HepG2 (cell line): Measurements from ENCODE around the gene DTNB. TPM values are rescaled to one million over a fixed set of nuclear protein-coding genes. Genes with fewer than 3 reads are reported as not detected.

Experiments
- DPF2 ChIP-seq: sonication (generic); formaldehyde crosslinking; IDR thresholded peaks from 2 replicates; pipeline ENCODE4 v1.4.0; 2020; ENCODE audit warnings: mild to moderate bottlenecking, low read depth, missing genetic modification reagents, borderline replicate concordance
- HIVEP1 ChIP-seq: sonication (generic); formaldehyde crosslinking; IDR thresholded peaks from 2 replicates; pipeline ENCODE4 v1.4.0; 2020; ENCODE audit warnings: mild to moderate bottlenecking, missing genetic modification reagents
- KLF16 ChIP-seq, 2 experiments: sonication (generic) in 1 of 2; formaldehyde crosslinking in 1 of 2; IDR thresholded peaks; 2 replicates each; pipeline versions ENCODE4 v1.6.1 to v1.8.0; 2016 to 2023; ENCODE audit warnings: missing genetic modification reagents in 2 of 2, missing compliant biosample characterization in 1 of 2
- MXD4 ChIP-seq: IDR thresholded peaks from 2 replicates; pipeline ENCODE4 v1.6.1; 2016; ENCODE audit warnings: mild to moderate bottlenecking, missing biosample characterization, missing genetic modification reagents
- ZNF230 ChIP-seq: sonication (generic); formaldehyde crosslinking; IDR thresholded peaks from 2 replicates; pipeline ENCODE4 v1.4.0; 2020; ENCODE audit warnings: mild to moderate bottlenecking, missing genetic modification reagents
- polyA plus RNA-seq, 8 experiments: library from polyadenylated mRNA; depleted of rRNA in 3 of 8; stranded (reverse) in 7 of 8; unstranded in 1 of 8; fragments of >200 nt; fragmentation: Illumina TruSeq in 4 of 8; extraction: Trizol in 4 of 8; gene quantifications; 2 replicates each; pipeline versions ENCODE4 v1.2.1 to v1.2.3, GENCODE V29; 2011 to 2016; ENCODE audit warnings: low read depth in 4 of 8, missing spikeins in 1 of 8, mixed read lengths in 1 of 8; ENCODE audit not compliant: insufficient read depth in 1 of 8
- total RNA-seq, 5 experiments: library from RNA; depleted of rRNA; stranded (reverse); fragments of >200 nt; fragmentation: Illumina TruSeq; extraction: Trizol; gene quantifications; 2 replicates each; pipeline ENCODE4 v1.2.3, GENCODE V29; 2016; ENCODE audit warnings: low read depth in 1 of 5
- TF ChIP-seq, protein P1 (sequence below): sonication (generic); formaldehyde crosslinking; IDR thresholded peaks from 2 replicates; pipeline ENCODE4 v1.4.0; 2020; ENCODE audit warnings: mild to moderate bottlenecking, missing genetic modification reagents
- TF ChIP-seq, protein P2 (sequence below): sonication (generic); formaldehyde crosslinking; IDR thresholded peaks from 2 replicates; pipeline ENCODE4 v1.5.0; 2020; ENCODE audit warnings: missing genetic modification reagents

Gene DTNB
- total and polyA plus RNA-seq, 2 of the 13 experiments (the other 11 are each of a cell fraction or from before 2014, with no cell fraction given): 14.4 to 23.9 TPM

DNA sequence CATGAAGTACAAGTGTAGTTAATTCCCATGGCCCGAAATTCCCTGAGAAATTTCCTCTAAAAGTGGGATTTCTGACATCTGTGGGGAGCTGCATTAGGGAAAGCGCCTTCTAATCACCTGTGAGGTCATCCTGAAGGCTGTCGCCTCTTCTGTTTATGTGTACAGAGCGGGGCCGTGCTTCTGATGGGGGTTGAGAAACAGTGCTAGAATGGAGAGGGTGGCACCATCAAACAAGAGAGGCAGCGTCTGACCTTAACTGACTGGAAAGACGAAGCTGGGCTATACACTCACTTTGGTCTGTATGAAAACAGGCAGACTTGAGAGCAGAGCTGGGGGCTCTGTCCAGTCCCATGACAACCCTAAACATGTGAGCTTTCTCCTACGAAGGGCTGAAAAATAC lies 287.5 kb downstream of the DTNB start (continued):
- TF ChIP-seq, protein P1, sequence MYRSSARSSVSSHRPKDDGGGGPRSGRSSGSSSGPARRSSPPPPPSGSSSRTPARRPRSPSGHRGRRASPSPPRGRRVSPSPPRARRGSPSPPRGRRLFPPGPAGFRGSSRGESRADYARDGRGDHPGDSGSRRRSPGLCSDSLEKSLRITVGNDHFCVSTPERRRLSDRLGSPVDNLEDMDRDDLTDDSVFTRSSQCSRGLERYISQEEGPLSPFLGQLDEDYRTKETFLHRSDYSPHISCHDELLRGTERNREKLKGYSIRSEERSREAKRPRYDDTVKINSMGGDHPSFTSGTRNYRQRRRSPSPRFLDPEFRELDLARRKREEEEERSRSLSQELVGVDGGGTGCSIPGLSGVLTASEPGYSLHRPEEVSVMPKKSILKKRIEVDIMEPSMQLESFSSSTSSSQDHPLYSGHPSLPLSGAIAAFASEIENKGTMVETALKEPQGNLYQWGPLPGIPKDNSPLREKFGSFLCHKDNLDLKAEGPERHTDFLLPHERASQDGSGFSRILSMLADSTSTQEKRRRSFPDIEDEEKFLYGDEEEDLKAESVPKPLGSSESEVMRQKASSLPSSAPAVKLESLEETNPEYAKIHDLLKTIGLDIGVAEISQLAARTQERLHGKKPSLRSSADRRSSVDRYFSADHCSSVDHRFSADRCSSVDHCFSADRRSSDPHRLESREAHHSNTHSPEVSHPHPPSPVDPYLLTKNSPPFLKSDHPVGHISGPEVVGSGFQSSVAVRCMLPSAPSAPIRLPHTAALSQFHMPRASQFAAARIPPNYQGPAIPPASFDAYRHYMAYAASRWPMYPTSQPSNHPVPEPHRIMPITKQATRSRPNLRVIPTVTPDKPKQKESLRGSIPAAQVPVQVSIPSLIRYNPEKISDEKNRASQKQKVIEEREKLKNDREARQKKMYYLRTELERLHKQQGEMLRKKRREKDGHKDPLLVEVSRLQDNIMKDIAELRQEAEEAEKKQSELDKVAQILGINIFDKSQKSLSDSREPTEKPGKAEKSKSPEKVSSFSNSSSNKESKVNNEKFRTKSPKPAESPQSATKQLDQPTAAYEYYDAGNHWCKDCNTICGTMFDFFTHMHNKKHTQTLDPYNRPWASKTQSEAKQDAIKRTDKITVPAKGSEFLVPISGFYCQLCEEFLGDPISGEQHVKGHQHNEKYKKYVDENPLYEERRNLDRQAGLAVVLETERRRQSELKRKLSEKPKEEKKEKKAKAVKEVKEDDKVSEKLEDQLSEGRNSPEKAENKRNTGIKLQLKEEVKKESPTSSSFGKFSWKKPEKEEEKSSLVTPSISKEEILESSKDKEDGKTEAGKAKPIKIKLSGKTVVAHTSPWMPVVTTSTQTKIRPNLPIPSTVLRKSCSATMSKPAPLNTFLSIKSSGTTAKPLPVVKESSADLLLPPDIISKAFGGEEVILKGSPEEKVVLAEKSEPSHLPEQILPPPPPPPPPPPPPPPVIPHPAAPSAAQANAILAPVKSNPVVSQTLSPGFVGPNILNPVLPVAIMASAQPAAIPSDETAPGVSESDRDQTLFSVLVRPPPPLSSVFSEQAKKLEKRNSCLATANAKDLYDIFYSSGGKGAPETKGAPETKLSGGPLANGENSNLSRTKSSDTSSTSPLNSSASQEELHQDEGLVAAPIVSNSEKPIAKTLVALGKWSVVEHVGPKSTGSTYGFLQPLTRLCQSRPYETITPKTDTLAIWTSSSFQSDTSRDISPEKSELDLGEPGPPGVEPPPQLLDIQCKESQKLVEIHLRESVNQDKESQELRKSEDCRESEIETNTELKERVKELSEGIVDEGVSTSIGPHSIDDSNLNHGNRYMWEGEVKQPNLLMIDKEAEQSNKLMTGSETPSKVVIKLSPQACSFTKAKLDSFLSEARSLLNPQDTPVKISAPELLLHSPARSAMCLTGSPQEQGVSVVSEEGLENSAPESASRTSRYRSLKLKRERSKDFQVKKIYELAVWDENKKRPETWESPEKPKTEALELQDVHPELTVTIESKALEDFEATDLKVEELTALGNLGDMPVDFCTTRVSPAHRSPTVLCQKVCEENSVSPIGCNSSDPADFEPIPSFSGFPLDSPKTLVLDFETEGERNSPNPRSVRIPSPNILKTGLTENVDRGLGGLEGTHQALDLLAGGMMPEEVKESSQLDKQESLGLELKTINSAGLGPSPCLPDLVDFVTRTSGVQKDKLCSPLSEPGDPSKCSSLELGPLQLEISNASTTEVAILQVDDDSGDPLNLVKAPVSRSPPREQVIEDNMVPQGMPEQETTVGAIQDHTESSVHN (CRISPR knock-in tag): no peak
- TF ChIP-seq DPF2 (CRISPR knock-in tag) (no peak), KLF16 (CRISPR knock-in tag; IDR thresholded peaks at IDR 0.05) (no peak), ZNF230 (CRISPR knock-in tag) (no peak), HIVEP1 (no peak), MXD4 (CRISPR knock-in tag) (no peak)
- TF ChIP-seq, protein P2, sequence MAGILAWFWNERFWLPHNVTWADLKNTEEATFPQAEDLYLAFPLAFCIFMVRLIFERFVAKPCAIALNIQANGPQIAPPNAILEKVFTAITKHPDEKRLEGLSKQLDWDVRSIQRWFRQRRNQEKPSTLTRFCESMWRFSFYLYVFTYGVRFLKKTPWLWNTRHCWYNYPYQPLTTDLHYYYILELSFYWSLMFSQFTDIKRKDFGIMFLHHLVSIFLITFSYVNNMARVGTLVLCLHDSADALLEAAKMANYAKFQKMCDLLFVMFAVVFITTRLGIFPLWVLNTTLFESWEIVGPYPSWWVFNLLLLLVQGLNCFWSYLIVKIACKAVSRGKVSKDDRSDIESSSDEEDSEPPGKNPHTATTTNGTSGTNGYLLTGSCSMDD: no peak
